GM10266 (cell line): ENCODE data around the gene ZNF581.

ENCODE experiments used
- DNase-seq: peaks from one replicate; pipeline ENCODE4 v3.0.0; 2012; ENCODE audit errors: extremely low spot score
- CTCF ChIP-seq: IDR thresholded peaks from 2 replicates; pipeline ENCODE4 v1.5.1; 2012; ENCODE audit warnings: mild to moderate bottlenecking, low read depth; ENCODE audit not compliant: control insufficient read depth, insufficient read depth; ENCODE audit errors: missing control alignments

The ZNF581 gene

GRCh38 chr19:55658846-55659459 lies 15.5 kb downstream of the ZNF581 start:
- TF ChIP-seq CTCF: no peak
- no peak for DNase-seq

GRCh38 chr19:55659822-55660221 lies 16.4 kb downstream of the ZNF581 start:
- TF ChIP-seq CTCF: no peak
- DNase-seq: no peak

GRCh38 chr19:55660404-55660803 lies 17.0 kb downstream of the ZNF581 start:
- no peak for TF ChIP-seq CTCF
- DNase-seq: no peak

- no peak for TF ChIP-seq CTCF
Measured at GRCh38 chr19:55660991-55661390, 17.5 kb downstream of the ZNF581 start.

GRCh38 chr19:55661826-55662225 lies 18.4 kb downstream of the ZNF581 start:
- DNase-seq: no peak
- TF ChIP-seq CTCF: no peak

More at GRCh38 chr19:55660991-55661390, 17.5 kb downstream of the ZNF581 start:
- no peak for DNase-seq

- TF ChIP-seq CTCF: no peak
- DNase-seq: no peak
Measured at GRCh38 chr19:55663846-55664536, 20.5 kb downstream of the ZNF581 start.

GRCh38 chr19:55666343-55667005 lies 23.0 kb downstream of the ZNF581 start:
- TF ChIP-seq CTCF: no peak
- DNase-seq: no peak
